SKM-1 (cell line): ENCODE results near the gene NCAPH2.
"Not testable (repeated sequence)": the region's sequence is repeated elsewhere in the genome, so short reads cannot be mapped to it uniquely, and the experiment has no call there.

Experiments
- DNase-seq: peaks from one replicate; lab custom pipeline; 2025; ENCODE audit not compliant: unreplicated experiment; lab: John Stamatoyannopoulos, UW

Gene NCAPH2

GRCh38 chr22:50529416-50529896, 21.4 kb downstream of the NCAPH2 start:
- no peak for DNase-seq

- peak; percentile 58 for DNase-seq
Measured at GRCh38 chr22:50529897-50530579, 22.0 kb downstream of the NCAPH2 start, which contains the start of gene TYMP. TSS of gene TYMP (minus strand) at chr22:50530012. CDS start at chr22:50529709, 303 bp downstream.

- no peak for DNase-seq
Measured at GRCh38 chr22:50530580-50530876, 22.5 kb downstream of the NCAPH2 start.

- DNase-seq, result no peak
Measured at GRCh38 chr22:50530877-50531545, 23.0 kb downstream of the NCAPH2 start.

- DNase-seq, result no peak
Measured at GRCh38 chr22:50531546-50531961, 23.5 kb downstream of the NCAPH2 start.

GRCh38 chr22:50531962-50532674, 24.1 kb downstream of the NCAPH2 start:
- no peak for DNase-seq

GRCh38 chr22:50532824-50533796, 25.1 kb downstream of the NCAPH2 start:
- DNase-seq, result no peak

- DNase-seq, result not testable (repeated sequence)
Measured at GRCh38 chr22:50533856-50534711, 26.1 kb downstream of the NCAPH2 start.

- no peak for DNase-seq
Measured at GRCh38 chr22:50535113-50535512, 27.1 kb downstream of the NCAPH2 start.

- DNase-seq, result no peak
Measured at GRCh38 chr22:50536226-50536625, 28.2 kb downstream of the NCAPH2 start.

GRCh38 chr22:50537765-50538164, 29.7 kb downstream of the NCAPH2 start:
- no peak for DNase-seq

- no peak for DNase-seq
Measured at GRCh38 chr22:50540381-50540780, 32.4 kb downstream of the NCAPH2 start.

- peak; percentile 68 for DNase-seq
Measured at GRCh38 chr22:50541667-50542026, 33.6 kb downstream of the NCAPH2 start.

GRCh38 chr22:50542416-50542927, 34.4 kb downstream of the NCAPH2 start:
- peak; percentile 28 for DNase-seq

- no peak for DNase-seq
Measured at GRCh38 chr22:50544078-50544745, 36.2 kb downstream of the NCAPH2 start.

- DNase-seq, result no peak
Measured at GRCh38 chr22:50544746-50545253, 36.8 kb downstream of the NCAPH2 start.

- no peak for DNase-seq
Measured at GRCh38 chr22:50545522-50546325, 37.7 kb downstream of the NCAPH2 start, which contains the start of gene KLHDC7B. TSS of gene KLHDC7B (plus strand) at chr22:50545899. CDS start at chr22:50546244, 345 bp downstream.
